GM23338 (cell line): ENCODE measurements around the gene RAB3B. TPM values are rescaled to one million over a fixed set of nuclear protein-coding genes. Genes with fewer than 3 reads are reported as not detected.

ENCODE experiments used
- ATAC-seq: fragments of 200-7000 bp; cut with Tn5 transposase; 3 replicates; pipeline ENCODE4 v1.9.1; 2020
- DNase-seq: peaks from one replicate; pipeline ENCODE4 v3.0.0-alpha.2; 2015; ENCODE audit warnings: low spot score
- H2AFZ ChIP-seq: fragments of 200-600 bp; sonication (generic); 2 replicates; pipeline ENCODE4 v1.8.0; 2016; ENCODE audit warnings: antibody characterized with exemption, mild to moderate bottlenecking, moderate library complexity
- H3F3A ChIP-seq: fragments of 200-600 bp; sonication (generic); replicated peaks from 2 replicates; pipeline ENCODE4 v1.8.0; 2017; ENCODE audit warnings: antibody characterized with exemption, mixed run types, low read depth
- H3K27ac ChIP-seq: fragments of 200-600 bp; sonication (generic); 2 replicates; pipeline ENCODE4 v1.6.1; 2016; ENCODE audit warnings: low read depth
- H3K27me3 ChIP-seq: fragments of 200-600 bp; sonication (generic); 2 replicates; pipeline ENCODE4 v1.8.0; 2016; ENCODE audit warnings: mild to moderate bottlenecking, mixed run types, moderate library complexity; ENCODE audit not compliant: insufficient read depth
- H3K36me3 ChIP-seq: fragments of 200-600 bp; sonication (generic); 2 replicates; pipeline ENCODE4 v1.8.0; 2016; ENCODE audit warnings: mild to moderate bottlenecking; ENCODE audit not compliant: insufficient read depth
- H3K4me1 ChIP-seq: fragments of 200-600 bp; sonication (generic); 2 replicates; pipeline ENCODE4 v1.8.0; 2016; ENCODE audit warnings: mild to moderate bottlenecking, moderate library complexity; ENCODE audit not compliant: insufficient read depth
- H3K4me2 ChIP-seq: fragments of 200-600 bp; sonication (generic); 2 replicates; pipeline ENCODE4 v1.7.1; 2017; ENCODE audit warnings: mixed run types
- H3K4me3 ChIP-seq: fragments of 200-600 bp; sonication (generic); 2 replicates; pipeline ENCODE4 v1.6.1; 2016; ENCODE audit warnings: mixed run types
- H3K79me2 ChIP-seq: fragments of 200-600 bp; sonication (generic); replicated peaks from 2 replicates; pipeline ENCODE4 v1.8.0; 2017; ENCODE audit warnings: mild to moderate bottlenecking; ENCODE audit not compliant: insufficient read depth
- H3K9me2 ChIP-seq: fragments of 200-600 bp; sonication (generic); 2 replicates; pipeline ENCODE4 v1.8.0; 2017; ENCODE audit not compliant: insufficient read depth
- H4K20me1 ChIP-seq: fragments of 200-600 bp; sonication (generic); replicated peaks from 2 replicates; pipeline ENCODE4 v1.8.0; 2017; ENCODE audit warnings: mild to moderate bottlenecking; ENCODE audit not compliant: insufficient read depth
- H3K27ac Mint-ChIP-seq: 2 replicates; pipeline ENCODE4 v1.8.0; 2020; ENCODE audit warnings: inconsistent platforms, mild to moderate bottlenecking, moderate library complexity, mixed read lengths
- H3K27me3 Mint-ChIP-seq: 3 replicates; pipeline ENCODE4 v1.8.0; 2022; ENCODE audit warnings: low read depth, mild to moderate bottlenecking, moderate library complexity, mixed read lengths, inconsistent platforms; ENCODE audit not compliant: insufficient read depth, poor library complexity
- H3K36me3 Mint-ChIP-seq: 3 replicates; pipeline ENCODE4 v1.8.0; 2021; ENCODE audit warnings: low read depth, mild to moderate bottlenecking, inconsistent platforms, moderate library complexity, mixed read lengths
- H3K4me1 Mint-ChIP-seq: 3 replicates; pipeline ENCODE4 v1.8.0; 2020; ENCODE audit warnings: mild to moderate bottlenecking, inconsistent platforms, mixed read lengths
- H3K4me3 Mint-ChIP-seq: 3 replicates; pipeline ENCODE4 v1.8.0; 2021; ENCODE audit warnings: moderate library complexity, mild to moderate bottlenecking, inconsistent platforms, mixed read lengths
- H3K9me3 Mint-ChIP-seq: 3 replicates; pipeline ENCODE4 v1.8.0; 2020; ENCODE audit warnings: moderate library complexity, mild to moderate bottlenecking, inconsistent platforms, mixed read lengths
- CREB1 ChIP-seq: fragments of 250-450 bp; sonication (Bioruptor Pico); IDR thresholded peaks from 2 replicates; pipeline ENCODE4 v1.5.0; 2020; ENCODE audit warnings: low read depth, mild to moderate bottlenecking, moderate library complexity
- CTCF ChIP-seq, 2 experiments: fragments of 200-600 bp in 1 of 2; sonication (generic) in 1 of 2; conservative IDR thresholded peaks; 2 replicates each; pipeline versions ENCODE4 v1.5.1 to v1.6.1; 2016 to 2017; ENCODE audit warnings: antibody characterized with exemption in 2 of 2, low read depth in 2 of 2, mild to moderate bottlenecking in 2 of 2, moderate library complexity in 1 of 2
- ETS1 ChIP-seq: IDR thresholded peaks from 2 replicates; pipeline ENCODE4 v1.6.1; 2016; ENCODE audit warnings: antibody characterized with exemption
- EZH2 ChIP-seq: fragments of 200-600 bp; sonication (generic); IDR thresholded peaks from one replicate; pipeline ENCODE4 v1.8.0; 2017; ENCODE audit warnings: antibody characterized with exemption, mild to moderate bottlenecking, low read depth; ENCODE audit not compliant: unreplicated experiment
- EZH2phosphoT487 ChIP-seq: fragments of 200-600 bp; sonication (generic); IDR thresholded peaks from one replicate; pipeline ENCODE4 v1.8.1; 2018; ENCODE audit warnings: antibody characterized with exemption; ENCODE audit not compliant: unreplicated experiment
- JUNB ChIP-seq: IDR thresholded peaks from one replicate; pipeline ENCODE4 v1.6.1; 2016; ENCODE audit warnings: antibody characterized with exemption; ENCODE audit not compliant: unreplicated experiment
- NANOG ChIP-seq: IDR thresholded peaks from 2 replicates; pipeline ENCODE4 v1.6.1; 2016; ENCODE audit warnings: antibody characterized with exemption, borderline replicate concordance
- POLR2AphosphoS5 ChIP-seq: IDR thresholded peaks from 2 replicates; pipeline ENCODE4 v1.6.1; 2016; ENCODE audit warnings: antibody characterized with exemption, low read depth
- REST ChIP-seq: IDR thresholded peaks from one replicate; pipeline ENCODE4 v1.6.1; 2018; ENCODE audit warnings: antibody characterized with exemption; ENCODE audit not compliant: unreplicated experiment
- STAT1 ChIP-seq: IDR thresholded peaks from one replicate; pipeline ENCODE4 v1.6.1; 2016; ENCODE audit warnings: antibody characterized with exemption; ENCODE audit not compliant: unreplicated experiment
- ZNF114 ChIP-seq: fragments of 250-450 bp; sonication (Bioruptor Pico); IDR thresholded peaks from 2 replicates; pipeline ENCODE4 v1.5.0; 2020; ENCODE audit warnings: mild to moderate bottlenecking, moderate library complexity
- ZNF331 ChIP-seq: fragments of 250-450 bp; sonication (Bioruptor Pico); IDR thresholded peaks from 2 replicates; pipeline ENCODE4 v1.5.0; 2020; ENCODE audit warnings: low read depth, mild to moderate bottlenecking, moderate library complexity
- polyA plus RNA-seq: library from polyadenylated mRNA; unstranded; fragments of >200 nt; fragmentation: Nextera tagmentation; extraction: Ambion mirVana; gene quantifications from 2 replicates; pipeline ENCODE4 v1.2.1, GENCODE V29; 2016
- total RNA-seq: library from RNA; depleted of rRNA; stranded (reverse); fragments of >200 nt; shearing (Covaris generic); gene quantifications from 2 replicates; pipeline ENCODE4 v1.2.3, GENCODE V29; 2014

RAB3B gene
- total and polyA plus RNA-seq, 2 experiments from 2014 or later = 18.3 to 37.9 TPM

GRCh38 chr1:51877434-51878307 lies 112.8 kb downstream of the RAB3B start:
- Mint-ChIP-seq H3K27me3 (no peaks in the 10 kb centered on the region), H3K27ac (no peak overlapping the region), H3K9me3 (no peaks in the 10 kb centered on the region), H3K4me3 (no peak overlapping the region), H3K36me3 (peaks cover 3% of the 10 kb centered on the region; the same call in 2 of the 3 replicates), H3K4me1 (peaks cover 28% of the 10 kb centered on the region)
- H3K79me2 ChIP-seq = peaks cover 57% of the 10 kb centered on the region
- peak overlapping the region; percentile 97 for H3K4me3 ChIP-seq
- peak overlapping the region; percentile 89 for H3K4me2 ChIP-seq
- no peak overlapping the region for H2AFZ ChIP-seq
- peak; percentile 29 for ATAC-seq
- peak; percentile 46 for DNase-seq
- no peak for TF ChIP-seq STAT1
- no peak for TF ChIP-seq CTCF (conservative IDR thresholded peaks at IDR 0.05; ENCODE audit: low read depth in 2 of 2)
- no peak for TF ChIP-seq ZNF331 (CRISPR knock-in tag)
- no peak for TF ChIP-seq CREB1 (CRISPR knock-in tag)
- TF ChIP-seq ZNF114 (CRISPR knock-in tag) = no peak
- H3K27ac ChIP-seq = peak overlapping the region; percentile 94
- no peaks in the 10 kb centered on the region for H3K27me3 ChIP-seq
- peaks cover 32% of the 10 kb centered on the region for H3K4me1 ChIP-seq
- H3K9me2 ChIP-seq = no peaks in the 10 kb centered on the region
- no peaks in the 10 kb centered on the region for H3K36me3 ChIP-seq
- H3F3A ChIP-seq = peaks cover 4% of the 10 kb centered on the region; the same call in 1 of the 2 replicates
- H4K20me1 ChIP-seq = peaks cover 11% of the 10 kb centered on the region

GRCh38 chr1:51875836-51876235 lies 114.7 kb downstream of the RAB3B start:
- DNase-seq (no peak), ATAC-seq (no peak)
- Histone ChIP-seq H4K20me1 (peaks cover 19% of the 10 kb centered on the region), H3K79me2 (peaks cover 76% of the 10 kb centered on the region), H3K27ac (0 out of 2 replicates have a peak overlapping the region, but pooled peaks have one; percentile 21), H3K4me3 (peak overlapping the region; percentile 97), H3K4me1 (peaks cover 32% of the 10 kb centered on the region), H3K9me2 (no peaks in the 10 kb centered on the region), H3K27me3 (no peaks in the 10 kb centered on the region), H3F3A (peaks cover 4% of the 10 kb centered on the region; the same call in 1 of the 2 replicates), H3K36me3 (no peaks in the 10 kb centered on the region), H2AFZ (no peak overlapping the region), H3K4me2 (peak overlapping the region; percentile 89)
- peak overlapping the region; percentile 53 for H3K4me3 Mint-ChIP-seq
- H3K27me3 Mint-ChIP-seq = no peaks in the 10 kb centered on the region
- H3K9me3 Mint-ChIP-seq = no peaks in the 10 kb centered on the region
- peaks cover 32% of the 10 kb centered on the region for H3K4me1 Mint-ChIP-seq
- H3K27ac Mint-ChIP-seq = peak overlapping the region; percentile 90
- peaks cover 3% of the 10 kb centered on the region; the same call in 2 of the 3 replicates for H3K36me3 Mint-ChIP-seq
- TF ChIP-seq EZH2 (no peak), ETS1 (no peak), NANOG (no peak), POLR2AphosphoS5 (no peak), ZNF331 (CRISPR knock-in tag) (no peak), JUNB (no peak), STAT1 (no peak), CTCF (conservative IDR thresholded peaks at IDR 0.05; ENCODE audit: low read depth in 2 of 2) (no peak), REST (no peak), CREB1 (CRISPR knock-in tag) (no peak), EZH2phosphoT487 (no peak), ZNF114 (CRISPR knock-in tag) (no peak)
